Endothelial cell of umbilical vein (primary cell): Measurements from ENCODE around the gene CCDC47. TPM values are rescaled to one million over a fixed set of nuclear protein-coding genes. Genes with fewer than 3 reads are reported as not detected.

ENCODE experiments used
- BruUV-seq: library from RNA; stranded (reverse); fragments of 400-500 nt; replicated peaks from 2 replicates; lab custom pipeline; 2021; lab: Mats Ljungman, UMichigan
- CTCF ChIA-PET: fragments of 300-600, 350-600 bp; sonication (Branson Sonifier 250); formaldehyde crosslinking; loops from one replicate; lab custom pipeline; 2021; ENCODE audit warnings: antibody characterized with exemption, inconsistent platforms; lab: Charles Lee
- POLR2A ChIA-PET: fragments of 300-600, 350-600 bp; sonication (Branson Sonifier 250); formaldehyde crosslinking; loops from one replicate; lab custom pipeline; 2021; ENCODE audit warnings: antibody characterized with exemption, inconsistent platforms; lab: Charles Lee
- DNase-seq: peaks from one replicate; pipeline ENCODE4 v3.0.0-alpha.2; 2011; ENCODE audit warnings: low read depth, low spot score
- FAIRE-seq: peaks from 2 replicates; lab custom pipeline; 2011; peaks lifted over from hg19 to GRCh38; lab: Jason Lieb, UNC
- H2AFZ ChIP-seq: 2 replicates; pipeline ENCODE4 v1.6.0; 2012; ENCODE audit warnings: low read depth, low read length, control low read depth, inconsistent platforms
- H3K27ac ChIP-seq: 2 replicates; pipeline ENCODE4 v1.5.1; 2011; ENCODE audit warnings: low read depth, mild to moderate bottlenecking, control low read depth, low read length, moderate library complexity; ENCODE audit not compliant: insufficient read depth
- H3K27me3 ChIP-seq, 2 experiments: 2 replicates each; pipeline versions ENCODE4 v1.6.0 to v1.6.1; 2011; ENCODE audit warnings: low read length in 2 of 2, mixed read lengths in 1 of 2; ENCODE audit not compliant: control insufficient read depth in 2 of 2, insufficient read depth in 2 of 2
- H3K36me3 ChIP-seq, 2 experiments: 2 replicates in 1 of 2; 3 replicates in 1 of 2; pipeline ENCODE4 v1.5.1; 2011; ENCODE audit warnings: low read length in 2 of 2, mild to moderate bottlenecking in 1 of 2, moderate library complexity in 1 of 2; ENCODE audit not compliant: control insufficient read depth in 2 of 2, insufficient read depth in 2 of 2; ENCODE audit errors: extremely low read depth in 1 of 2
- H3K4me1 ChIP-seq: 3 replicates; pipeline ENCODE4 v1.5.1; 2011; ENCODE audit warnings: mild to moderate bottlenecking, low read length; ENCODE audit not compliant: control insufficient read depth, insufficient read depth; ENCODE audit errors: extremely low read depth
- H3K4me2 ChIP-seq: 2 replicates; pipeline ENCODE4 v1.6.1; 2011; ENCODE audit warnings: low read length, control low read depth, mixed read lengths; ENCODE audit not compliant: insufficient read depth
- H3K4me3 ChIP-seq, 3 experiments: fragments of 200-600 bp in 1 of 3; sonication (generic), shearing (Covaris generic) in 1 of 3; replicated peaks in 1 of 3; 2 replicates each; pipeline ENCODE4 v1.5.1; 2011 to 2016; ENCODE audit warnings: control low read depth in 3 of 3, low read length in 3 of 3, mild to moderate bottlenecking in 2 of 3, inconsistent platforms in 1 of 3, low read depth in 1 of 3, moderate library complexity in 1 of 3; ENCODE audit not compliant: insufficient read depth in 1 of 3
- H3K79me2 ChIP-seq: 2 replicates; pipeline ENCODE4 v1.6.0; 2012; ENCODE audit warnings: low read length, inconsistent platforms; ENCODE audit not compliant: control insufficient read depth, insufficient read depth
- H3K9ac ChIP-seq: replicated peaks from 2 replicates; pipeline ENCODE3; 2011; ENCODE audit warnings: low read length, control low read depth; ENCODE audit not compliant: insufficient read depth; ENCODE audit errors: extremely low read depth
- H3K9me1 ChIP-seq: replicated peaks from 3 replicates; pipeline ENCODE4 v1.6.0; 2011; ENCODE audit warnings: mild to moderate bottlenecking, low read length; ENCODE audit not compliant: control insufficient read depth, insufficient read depth; ENCODE audit errors: extremely low read depth
- H3K9me3 ChIP-seq: replicated peaks from 2 replicates; pipeline ENCODE4 v1.5.1; 2012; ENCODE audit warnings: low read length, inconsistent platforms; ENCODE audit not compliant: control insufficient read depth, insufficient read depth
- H4K20me1 ChIP-seq: replicated peaks from 2 replicates; pipeline ENCODE3; 2011; ENCODE audit warnings: mild to moderate bottlenecking, low read length; ENCODE audit not compliant: control insufficient read depth, insufficient read depth; ENCODE audit errors: extremely low read depth
- CTCF ChIP-seq, 2 donors: IDR thresholded peaks; 1 replicate in 1 of 2; 2 replicates in 1 of 2; pipeline ENCODE4 v1.5.1; 2011; ENCODE audit warnings: low read length in 2 of 2, mild to moderate bottlenecking in 2 of 2, moderate library complexity in 2 of 2, control low read depth in 1 of 2, inconsistent platforms in 1 of 2, low read depth in 1 of 2; ENCODE audit not compliant: insufficient read depth in 1 of 2; ENCODE audit errors: extremely low read depth in 1 of 2
- EZH2 ChIP-seq: IDR thresholded peaks from 2 replicates; pipeline ENCODE4 v1.6.1; 2012; ENCODE audit warnings: borderline replicate concordance, low read depth, mild to moderate bottlenecking, moderate library complexity, low read length, inconsistent platforms; ENCODE audit not compliant: severe bottlenecking
- FOS ChIP-seq: IDR thresholded peaks from 2 replicates; pipeline ENCODE4 v1.6.1; 2011; ENCODE audit warnings: mild to moderate bottlenecking, low read length, moderate library complexity, borderline replicate concordance; ENCODE audit not compliant: insufficient read depth
- GATA2 ChIP-seq: IDR thresholded peaks from 2 replicates; pipeline ENCODE4 v1.7.0; 2011; ENCODE audit warnings: low read depth, mild to moderate bottlenecking, moderate library complexity, mixed read lengths, low read length; ENCODE audit not compliant: insufficient read length, insufficient read depth
- JUN ChIP-seq: IDR thresholded peaks from 2 replicates; pipeline ENCODE4 v1.6.1; 2011; ENCODE audit warnings: borderline replicate concordance, low read depth; ENCODE audit not compliant: insufficient read length, insufficient read depth
- MAX ChIP-seq: IDR thresholded peaks from 2 replicates; pipeline ENCODE4 v1.6.1; 2011; ENCODE audit not compliant: insufficient read depth, insufficient read length
- MYC ChIP-seq: IDR thresholded peaks from one replicate; pipeline ENCODE4 v1.6.1; 2011; ENCODE audit warnings: mild to moderate bottlenecking, low read depth, low read length
- POLR2A ChIP-seq: IDR thresholded peaks from 2 replicates; pipeline ENCODE4 v1.6.1; 2012; ENCODE audit warnings: low read depth, mild to moderate bottlenecking, control low read depth, low read length
- POLR2AphosphoS5 ChIP-seq: IDR thresholded peaks from 2 replicates; pipeline ENCODE4 v1.6.1; 2012; ENCODE audit warnings: low read depth, mild to moderate bottlenecking, control low read depth, low read length, moderate library complexity; ENCODE audit not compliant: insufficient read depth
- dilution Hi-C: fragments of 300-500 bp; cut with MboI; formaldehyde crosslinking; loops from one replicate; pipeline ENCODE4 v1.15.0; 2019; ENCODE audit warnings: low sequenced_read_pairs; ENCODE audit not compliant: extremely low pct_ligation_motif_present
- intact Hi-C: fragments of 100-400 bp; cut with micrococcal nuclease; formaldehyde crosslinking; loops from one replicate; pipeline ENCODE4 v1.10.0; 2022
- polyA plus RNA-seq, 4 experiments: library from polyadenylated mRNA; depleted of rRNA in 3 of 4; stranded (reverse) in 3 of 4; unstranded in 1 of 4; fragments of >200 nt; gene quantifications; 2 replicates each; pipeline versions ENCODE4 v1.2.1 to v1.2.3, GENCODE V29; 2011 to 2012; ENCODE audit warnings: missing spikeins in 1 of 4
- total RNA-seq: library from RNA; stranded (reverse); gene quantifications from 2 replicates; pipeline ENCODE4 v1.2.3, GENCODE V29; 2021

The CCDC47 gene
- total and polyA plus RNA-seq, 2 donors (not counting 3 experiments of a cell fraction or from before 2014, with no cell fraction given) = 21.7 to 76.5 TPM

DNA sequence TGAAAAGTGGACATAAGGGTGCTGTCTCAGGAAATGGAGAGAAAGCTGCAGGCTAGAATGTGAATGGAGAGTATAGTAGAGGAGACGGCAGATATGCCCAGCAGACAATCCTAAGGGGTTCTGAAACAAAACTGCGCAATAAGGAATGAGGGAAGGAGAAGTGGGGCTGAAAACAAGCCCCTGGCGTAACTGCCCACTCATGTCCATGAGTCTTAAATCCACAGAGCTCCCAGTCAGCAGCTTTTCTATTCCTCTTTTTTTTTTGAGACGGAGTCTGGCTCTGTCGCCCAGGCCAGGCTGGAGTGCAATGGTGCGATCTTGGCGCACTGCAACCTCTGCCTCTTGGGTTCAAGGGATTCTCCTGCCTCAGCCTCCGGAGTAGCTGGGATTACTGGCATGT, 37.7 kb downstream of the CCDC47 start:
- DNase-seq = no peak
- Histone ChIP-seq H3K4me3 (no peak overlapping the region), H3K27ac (no peak overlapping the region), H2AFZ (no peak overlapping the region), H3K9ac (no peak overlapping the region), H3K4me2 (no peak overlapping the region), H3K4me1 (peaks cover 5% of the 10 kb centered on the region), H3K27me3 (no peaks in the 10 kb centered on the region), H3K79me2 (peaks cover 14% of the 10 kb centered on the region), H3K9me1 (no peaks in the 10 kb centered on the region), H3K9me3 (no peaks in the 10 kb centered on the region), H4K20me1 (no peaks in the 10 kb centered on the region), H3K36me3 (peaks cover 0 to 2% of the 10 kb centered on the region in 2 experiments)
- ChIA-PET CTCF (no interaction called here), POLR2A (no interaction called here)
- no TSS peak for BruUV-seq
- no peak for FAIRE-seq
- dilution Hi-C loops (no loop called here), intact Hi-C loops (no loop called here)
- TF ChIP-seq POLR2A = no peak
- no peak for TF ChIP-seq EZH2
- TF ChIP-seq MYC = no peak
- no peak for TF ChIP-seq GATA2
- no peak for TF ChIP-seq CTCF (IDR thresholded peaks at IDR 0.05; ENCODE audit: extremely low read depth in 1 of 2, insufficient read depth in 1 of 2, low read depth in 1 of 2, low read length in 2 of 2)
- TF ChIP-seq POLR2AphosphoS5 = no peak
- no peak for TF ChIP-seq JUN
- TF ChIP-seq FOS = no peak
- TF ChIP-seq MAX = no peak
